Neural cell (in vitro differentiated cells): ENCODE measurements around the gene TSHR. TPM values are rescaled to one million over a fixed set of nuclear protein-coding genes. Genes with fewer than 3 reads are reported as not detected.

ENCODE experiments used
- H2AFZ ChIP-seq: fragments of 200-600, 300-800 bp; sonication (generic), shearing (Covaris generic); 2 replicates; pipeline ENCODE4 v1.6.0; 2014; ENCODE audit warnings: low read depth, mild to moderate bottlenecking, antibody characterized with exemption, low read length, moderate library complexity
- H3F3A ChIP-seq: fragments of 200-600 bp; shearing (Covaris generic); 2 replicates; pipeline ENCODE4 v1.6.1; 2016; ENCODE audit warnings: mild to moderate bottlenecking, moderate library complexity, mixed read lengths, antibody characterized with exemption, low read length; ENCODE audit not compliant: insufficient read depth, poor library complexity, severe bottlenecking
- H3K27ac ChIP-seq: fragments of 200-600, 300-800 bp; sonication (generic), shearing (Covaris generic); 2 replicates; pipeline ENCODE4 v1.5.1; 2014; ENCODE audit warnings: mild to moderate bottlenecking, low read length, moderate library complexity
- H3K27me3 ChIP-seq: fragments of 300-800, 200-600 bp; sonication (generic), shearing (Covaris generic); 2 replicates; pipeline ENCODE4 v1.6.0; 2014; ENCODE audit warnings: mild to moderate bottlenecking, low read depth, low read length, moderate library complexity; ENCODE audit not compliant: insufficient read depth
- H3K36me3 ChIP-seq: fragments of 300-800, 200-600 bp; sonication (generic), shearing (Covaris generic); 2 replicates; pipeline ENCODE4 v1.5.1; 2014; ENCODE audit warnings: mild to moderate bottlenecking, antibody characterized with exemption, low read length, moderate library complexity; ENCODE audit not compliant: insufficient read depth
- H3K4me2 ChIP-seq: fragments of 300-800, 200-600 bp; sonication (generic), shearing (Covaris generic); 2 replicates; pipeline ENCODE4 v1.6.0; 2014; ENCODE audit warnings: mild to moderate bottlenecking, low read length
- H3K4me3 ChIP-seq: fragments of 300-800, 200-600 bp; sonication (generic), shearing (Covaris generic); 2 replicates; pipeline ENCODE4 v1.5.1; 2014; ENCODE audit warnings: mild to moderate bottlenecking, low read length, moderate library complexity
- H3K79me2 ChIP-seq: fragments of 200-600 bp; shearing (Covaris generic); replicated peaks from 2 replicates; pipeline ENCODE4 v1.6.0; 2014; ENCODE audit warnings: mild to moderate bottlenecking, low read length, moderate library complexity; ENCODE audit not compliant: insufficient read depth
- H3K9ac ChIP-seq: fragments of 300-800, 200-600 bp; sonication (generic), shearing (Covaris generic); 2 replicates; pipeline ENCODE4 v1.6.1; 2016; ENCODE audit warnings: mild to moderate bottlenecking, low read length, mixed read lengths
- H3K9me2 ChIP-seq: fragments of 200-600 bp; shearing (Covaris generic); 2 replicates; pipeline ENCODE4 v1.6.1; 2016; ENCODE audit warnings: mild to moderate bottlenecking, low read length, mixed read lengths; ENCODE audit not compliant: insufficient read depth
- H3K9me3 ChIP-seq: fragments of 200-600, 300-800 bp; sonication (generic), shearing (Covaris generic); 2 replicates; pipeline ENCODE4 v1.6.1; 2016; ENCODE audit warnings: mild to moderate bottlenecking, mixed run types, low read length, moderate library complexity, mixed read lengths
- H4K20me1 ChIP-seq: fragments of 200-600 bp; shearing (Covaris generic); 2 replicates; pipeline ENCODE4 v1.6.1; 2016; ENCODE audit warnings: mild to moderate bottlenecking, mixed run types; ENCODE audit not compliant: insufficient read depth
- EP300 ChIP-seq: fragments of 450-650 bp; conservative IDR thresholded peaks from 2 replicates; pipeline ENCODE4 v1.6.1; 2014; ENCODE audit warnings: antibody characterized with exemption, mild to moderate bottlenecking, moderate library complexity; ENCODE audit not compliant: poor library complexity, severe bottlenecking
- EZH2 ChIP-seq: fragments of 200-600, 300-800 bp; shearing (Covaris generic), sonication (generic); IDR thresholded peaks from 2 replicates; pipeline ENCODE4 v1.6.1; 2014; ENCODE audit warnings: antibody characterized with exemption, low read length, borderline replicate concordance, mild to moderate bottlenecking; ENCODE audit not compliant: insufficient read depth, poor library complexity, severe bottlenecking
- MXI1 ChIP-seq: fragments of 450-650 bp; conservative IDR thresholded peaks from 2 replicates; pipeline ENCODE4 v1.6.1; 2014; ENCODE audit warnings: antibody characterized with exemption, mild to moderate bottlenecking; ENCODE audit not compliant: poor library complexity, severe bottlenecking
- POLR2AphosphoS5 ChIP-seq: IDR thresholded peaks from 2 replicates; pipeline ENCODE4 v1.6.1; 2012
- RAD21 ChIP-seq: fragments of 450-650 bp; conservative IDR thresholded peaks from 2 replicates; pipeline ENCODE4 v1.6.1; 2014; ENCODE audit warnings: antibody characterized with exemption, mild to moderate bottlenecking, moderate library complexity
- SMC3 ChIP-seq: fragments of 450-650 bp; conservative IDR thresholded peaks from 2 replicates; pipeline ENCODE4 v1.6.1; 2014; ENCODE audit warnings: antibody characterized with exemption, mild to moderate bottlenecking, moderate library complexity; ENCODE audit not compliant: poor library complexity
- TAF1 ChIP-seq: IDR thresholded peaks from 2 replicates; pipeline ENCODE4 v1.6.1; 2012; ENCODE audit warnings: low read depth
- polyA plus RNA-seq: library from polyadenylated mRNA; depleted of rRNA; stranded (reverse); fragments of >200 nt; gene quantifications from 2 replicates; pipeline ENCODE4 v1.2.3, GENCODE V29; 2014
- TF ChIP-seq, protein P1 (sequence below): IDR thresholded peaks from 2 replicates; pipeline ENCODE4 v1.6.1; 2012; ENCODE audit warnings: borderline replicate concordance
- TF ChIP-seq, protein P2 (sequence below): fragments of 450-650 bp; IDR thresholded peaks from 2 replicates; pipeline ENCODE4 v1.5.1; 2014; ENCODE audit warnings: antibody characterized with exemption, mild to moderate bottlenecking, moderate library complexity; ENCODE audit not compliant: poor library complexity, severe bottlenecking

Gene TSHR
- polyA plus RNA-seq, 1 donor from 2014 or later, result not detected

DNA sequence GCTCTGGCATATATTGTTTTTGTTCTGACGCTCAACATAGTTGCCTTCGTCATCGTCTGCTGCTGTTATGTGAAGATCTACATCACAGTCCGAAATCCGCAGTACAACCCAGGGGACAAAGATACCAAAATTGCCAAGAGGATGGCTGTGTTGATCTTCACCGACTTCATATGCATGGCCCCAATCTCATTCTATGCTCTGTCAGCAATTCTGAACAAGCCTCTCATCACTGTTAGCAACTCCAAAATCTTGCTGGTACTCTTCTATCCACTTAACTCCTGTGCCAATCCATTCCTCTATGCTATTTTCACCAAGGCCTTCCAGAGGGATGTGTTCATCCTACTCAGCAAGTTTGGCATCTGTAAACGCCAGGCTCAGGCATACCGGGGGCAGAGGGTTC lies 188.4 kb downstream of the TSHR start:
- H4K20me1 ChIP-seq, result no peaks in the 10 kb centered on the region
- H3K9ac ChIP-seq, result no peak overlapping the region
- no peak overlapping the region for H3K27ac ChIP-seq
- no peak overlapping the region for H3K4me3 ChIP-seq
- no peaks in the 10 kb centered on the region for H3K36me3 ChIP-seq
- H3K9me2 ChIP-seq, result no peaks in the 10 kb centered on the region
- no peak overlapping the region for H2AFZ ChIP-seq
- H3F3A ChIP-seq, result no peaks in the 10 kb centered on the region
- H3K27me3 ChIP-seq, result no peaks in the 10 kb centered on the region
- no peaks in the 10 kb centered on the region for H3K9me3 ChIP-seq
- no peaks in the 10 kb centered on the region for H3K79me2 ChIP-seq
- no peak overlapping the region for H3K4me2 ChIP-seq
- no peak for TF ChIP-seq TAF1

DNA sequence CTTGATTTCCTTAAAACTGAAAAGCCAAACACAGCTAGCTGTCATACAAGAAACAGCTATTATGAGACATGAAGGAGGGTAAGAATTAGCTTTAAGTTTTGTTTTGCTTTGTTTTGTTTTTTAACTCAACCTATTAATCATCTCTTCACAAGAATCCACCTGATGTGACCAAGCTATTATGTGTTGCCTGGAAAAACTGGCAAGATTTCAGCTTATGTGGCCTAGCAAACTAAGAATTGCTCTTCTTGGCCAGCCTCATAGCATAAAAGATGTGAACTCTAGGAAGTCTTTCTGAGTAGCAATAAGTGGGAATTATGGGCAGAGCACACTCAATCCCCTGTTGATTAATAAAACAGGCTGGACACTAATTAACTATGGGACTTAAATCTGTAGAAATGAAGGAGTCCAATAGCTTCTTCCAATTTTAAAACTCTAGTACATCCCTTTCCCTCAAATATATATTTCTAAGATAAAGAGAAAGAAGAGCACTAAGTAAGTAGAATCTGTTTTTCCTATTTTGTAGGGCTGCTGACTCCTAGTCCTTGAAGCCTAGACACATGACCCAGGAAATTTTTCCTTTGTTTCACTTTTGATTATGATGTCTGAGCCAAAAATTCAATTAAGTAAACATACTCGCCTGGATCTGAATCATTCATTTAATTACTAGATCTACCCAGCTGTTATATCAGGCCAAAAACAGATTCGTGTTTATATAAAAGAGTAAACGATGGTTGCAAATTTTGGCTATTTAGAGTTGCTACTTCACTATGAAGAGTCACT lies 189.6 kb downstream of the TSHR start:
- H3K27ac ChIP-seq, result no peak overlapping the region
- H3K9me2 ChIP-seq, result no peaks in the 10 kb centered on the region
- no peaks in the 10 kb centered on the region for H3K9me3 ChIP-seq
- no peaks in the 10 kb centered on the region for H3K27me3 ChIP-seq
- H3F3A ChIP-seq, result no peaks in the 10 kb centered on the region
- H3K4me2 ChIP-seq, result no peak overlapping the region
- no peak overlapping the region for H3K9ac ChIP-seq
- H3K36me3 ChIP-seq, result no peaks in the 10 kb centered on the region
- TF ChIP-seq EZH2, result no peak
- TF ChIP-seq, protein P1, sequence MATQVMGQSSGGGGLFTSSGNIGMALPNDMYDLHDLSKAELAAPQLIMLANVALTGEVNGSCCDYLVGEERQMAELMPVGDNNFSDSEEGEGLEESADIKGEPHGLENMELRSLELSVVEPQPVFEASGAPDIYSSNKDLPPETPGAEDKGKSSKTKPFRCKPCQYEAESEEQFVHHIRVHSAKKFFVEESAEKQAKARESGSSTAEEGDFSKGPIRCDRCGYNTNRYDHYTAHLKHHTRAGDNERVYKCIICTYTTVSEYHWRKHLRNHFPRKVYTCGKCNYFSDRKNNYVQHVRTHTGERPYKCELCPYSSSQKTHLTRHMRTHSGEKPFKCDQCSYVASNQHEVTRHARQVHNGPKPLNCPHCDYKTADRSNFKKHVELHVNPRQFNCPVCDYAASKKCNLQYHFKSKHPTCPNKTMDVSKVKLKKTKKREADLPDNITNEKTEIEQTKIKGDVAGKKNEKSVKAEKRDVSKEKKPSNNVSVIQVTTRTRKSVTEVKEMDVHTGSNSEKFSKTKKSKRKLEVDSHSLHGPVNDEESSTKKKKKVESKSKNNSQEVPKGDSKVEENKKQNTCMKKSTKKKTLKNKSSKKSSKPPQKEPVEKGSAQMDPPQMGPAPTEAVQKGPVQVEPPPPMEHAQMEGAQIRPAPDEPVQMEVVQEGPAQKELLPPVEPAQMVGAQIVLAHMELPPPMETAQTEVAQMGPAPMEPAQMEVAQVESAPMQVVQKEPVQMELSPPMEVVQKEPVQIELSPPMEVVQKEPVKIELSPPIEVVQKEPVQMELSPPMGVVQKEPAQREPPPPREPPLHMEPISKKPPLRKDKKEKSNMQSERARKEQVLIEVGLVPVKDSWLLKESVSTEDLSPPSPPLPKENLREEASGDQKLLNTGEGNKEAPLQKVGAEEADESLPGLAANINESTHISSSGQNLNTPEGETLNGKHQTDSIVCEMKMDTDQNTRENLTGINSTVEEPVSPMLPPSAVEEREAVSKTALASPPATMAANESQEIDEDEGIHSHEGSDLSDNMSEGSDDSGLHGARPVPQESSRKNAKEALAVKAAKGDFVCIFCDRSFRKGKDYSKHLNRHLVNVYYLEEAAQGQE, result no peak
- TF ChIP-seq MXI1, result no peak
- TF ChIP-seq RAD21, result no peak
- TF ChIP-seq EP300, result no peak
- TF ChIP-seq POLR2AphosphoS5, result no peak
- no peak for TF ChIP-seq TAF1
- TF ChIP-seq, protein P2, sequence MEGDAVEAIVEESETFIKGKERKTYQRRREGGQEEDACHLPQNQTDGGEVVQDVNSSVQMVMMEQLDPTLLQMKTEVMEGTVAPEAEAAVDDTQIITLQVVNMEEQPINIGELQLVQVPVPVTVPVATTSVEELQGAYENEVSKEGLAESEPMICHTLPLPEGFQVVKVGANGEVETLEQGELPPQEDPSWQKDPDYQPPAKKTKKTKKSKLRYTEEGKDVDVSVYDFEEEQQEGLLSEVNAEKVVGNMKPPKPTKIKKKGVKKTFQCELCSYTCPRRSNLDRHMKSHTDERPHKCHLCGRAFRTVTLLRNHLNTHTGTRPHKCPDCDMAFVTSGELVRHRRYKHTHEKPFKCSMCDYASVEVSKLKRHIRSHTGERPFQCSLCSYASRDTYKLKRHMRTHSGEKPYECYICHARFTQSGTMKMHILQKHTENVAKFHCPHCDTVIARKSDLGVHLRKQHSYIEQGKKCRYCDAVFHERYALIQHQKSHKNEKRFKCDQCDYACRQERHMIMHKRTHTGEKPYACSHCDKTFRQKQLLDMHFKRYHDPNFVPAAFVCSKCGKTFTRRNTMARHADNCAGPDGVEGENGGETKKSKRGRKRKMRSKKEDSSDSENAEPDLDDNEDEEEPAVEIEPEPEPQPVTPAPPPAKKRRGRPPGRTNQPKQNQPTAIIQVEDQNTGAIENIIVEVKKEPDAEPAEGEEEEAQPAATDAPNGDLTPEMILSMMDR, result no peak
- TF ChIP-seq SMC3, result no peak
- no peak overlapping the region for H2AFZ ChIP-seq
- H3K4me3 ChIP-seq, result no peak overlapping the region
- H3K79me2 ChIP-seq, result no peaks in the 10 kb centered on the region
- no peaks in the 10 kb centered on the region for H4K20me1 ChIP-seq
